ENCODE data around the gene RBP3.

- TF ChIP-seq CTCF (IDR thresholded peaks at IDR 0.05) (no peak), ZFX (IDR thresholded peaks at IDR 0.05; ENCODE audit: borderline replicate concordance) (no peak)
Observed at GRCh38 chr10:47305566-47305965, 42.6 kb upstream of the RBP3 start.
